HG02763 (cell line): ENCODE measurements around the gene ZNF423.

ENCODE experiments used
- ATAC-seq: cut with Tn5 transposase; IDR thresholded peaks from one replicate; pipeline ENCODE4 v1.9.1; 2021; ENCODE audit warnings: mild to moderate bottlenecking, moderate library complexity; ENCODE audit not compliant: unreplicated experiment

Gene ZNF423

GRCh38 chr16:49733313-49734009, 122.5 kb downstream of the ZNF423 start:
- ATAC-seq = no peak

GRCh38 chr16:49731911-49732310, 124.0 kb downstream of the ZNF423 start:
- no peak for ATAC-seq

- no peak for ATAC-seq
Observed at GRCh38 chr16:49730772-49731171, 125.1 kb downstream of the ZNF423 start.

- ATAC-seq = no peak
Observed at GRCh38 chr16:49727611-49728010, 128.3 kb downstream of the ZNF423 start.

- no peak for ATAC-seq
Observed at GRCh38 chr16:49726155-49726554, 129.8 kb downstream of the ZNF423 start.

- no peak for ATAC-seq
Observed at GRCh38 chr16:49725651-49726050, 130.3 kb downstream of the ZNF423 start.

GRCh38 chr16:49724774-49725173, 131.1 kb downstream of the ZNF423 start:
- ATAC-seq = no peak

GRCh38 chr16:49723310-49723709, 132.6 kb downstream of the ZNF423 start:
- ATAC-seq = no peak

- no peak for ATAC-seq
Observed at GRCh38 chr16:49720225-49720624, 135.7 kb downstream of the ZNF423 start.

- no peak for ATAC-seq
Observed at GRCh38 chr16:49717689-49718088, 138.2 kb downstream of the ZNF423 start.

- ATAC-seq = no peak
Observed at GRCh38 chr16:49716339-49716934, 139.5 kb downstream of the ZNF423 start.

GRCh38 chr16:49713770-49714169, 142.1 kb downstream of the ZNF423 start:
- no peak for ATAC-seq

- ATAC-seq = no peak
Observed at GRCh38 chr16:49712542-49712941, 143.4 kb downstream of the ZNF423 start.

- no peak for ATAC-seq
Observed at GRCh38 chr16:49712106-49712505, 143.8 kb downstream of the ZNF423 start.

- ATAC-seq = no peak
Observed at GRCh38 chr16:49709057-49709456, 146.9 kb downstream of the ZNF423 start.

- ATAC-seq = no peak
Observed at GRCh38 chr16:49708491-49708890, 147.4 kb downstream of the ZNF423 start.

- ATAC-seq = no peak
Observed at GRCh38 chr16:49706620-49707355, 149.1 kb downstream of the ZNF423 start.

- no peak for ATAC-seq
Observed at GRCh38 chr16:49704586-49705155, 151.2 kb downstream of the ZNF423 start.

GRCh38 chr16:49703483-49703882, 152.4 kb downstream of the ZNF423 start:
- ATAC-seq = no peak

- no peak for ATAC-seq
Observed at GRCh38 chr16:49701789-49702494, 154.0 kb downstream of the ZNF423 start.

- ATAC-seq = no peak
Observed at GRCh38 chr16:49701065-49701685, 154.7 kb downstream of the ZNF423 start.
